Peyer's patch (tissue), 4 donors: ENCODE data around the gene TMEM178B. TPM values are rescaled to one million over a fixed set of nuclear protein-coding genes. Genes with fewer than 3 reads are reported as not detected.
"Not testable (repeated sequence)": the region's sequence is repeated elsewhere in the genome, so short reads cannot be mapped to it uniquely, and the experiment has no call there.

ENCODE experiments used
- DNase-seq, 3 donors: peaks; one replicate each; pipeline ENCODE4 v3.0.0-alpha.2; 2017 to 2019
- H3K27ac ChIP-seq, 4 donors: fragments of 200-600 bp; sonication (generic); one replicate each; pipeline ENCODE4 v1.5.1; 2016 to 2019
- H3K27me3 ChIP-seq, 2 donors: fragments of 200-600 bp; sonication (generic); one replicate each; pipeline ENCODE4 v1.5.1; 2019
- H3K36me3 ChIP-seq, 3 donors: fragments of 200-600 bp; sonication (generic); one replicate each; pipeline ENCODE4 v1.5.1; 2016 to 2019
- H3K4me1 ChIP-seq, 4 donors: fragments of 200-600 bp; sonication (generic); one replicate each; pipeline ENCODE4 v1.5.1; 2016 to 2019
- H3K4me3 ChIP-seq, 4 donors: fragments of 200-600 bp; sonication (generic); 1 replicate in 3 of 4; 2 replicates in 1 of 4; pipeline ENCODE4 v1.5.1; 2016 to 2019; ENCODE audit warnings: mild to moderate bottlenecking in 1 of 4
- H3K9me3 ChIP-seq, 4 donors: fragments of 200-600 bp; sonication (generic); one replicate each; pipeline ENCODE4 v1.5.1; 2016 to 2019; ENCODE audit warnings: mild to moderate bottlenecking in 1 of 4
- CTCF ChIP-seq, 6 experiments: fragments of 450-650 bp in 4 of 6; fragments of 200-600 bp in 2 of 6; sonication (generic) in 1 of 6; IDR thresholded peaks; one replicate each; pipeline ENCODE4 v1.5.1; 2017 to 2019; ENCODE audit warnings: antibody characterized with exemption in 6 of 6, mild to moderate bottlenecking in 3 of 6, moderate library complexity in 1 of 6
- POLR2A ChIP-seq, 2 donors: fragments of 450-650 bp; IDR thresholded peaks; one replicate each; pipeline ENCODE4 v1.5.1; 2017; ENCODE audit warnings: antibody characterized with exemption in 2 of 2, mild to moderate bottlenecking in 2 of 2, moderate library complexity in 2 of 2
- total RNA-seq, 4 donors: library from RNA; depleted of rRNA; stranded (reverse); fragments of >200 nt; gene quantifications; one replicate each; pipeline ENCODE4 v1.1.0, GENCODE V29; 2016

Gene TMEM178B
- total RNA-seq, 4 donors from 2014 or later = under 0.01 to 0.66 (median 0.13) TPM; not detected in 1

- peaks cover 0 to 4% (median 0%) of the 10 kb centered on the region in 4 donors for H3K9me3 ChIP-seq
- no peaks in the 10 kb centered on the region for H3K4me1 ChIP-seq
- no peak overlapping the region for H3K27ac ChIP-seq
- DNase-seq = no peak
- H3K36me3 ChIP-seq = no peaks in the 10 kb centered on the region
- H3K27me3 ChIP-seq = no peaks in the 10 kb centered on the region
- TF ChIP-seq POLR2A (IDR thresholded peaks at IDR 0.05) (no peak), CTCF (IDR thresholded peaks at IDR 0.05) (no peak)
- no peak overlapping the region for H3K4me3 ChIP-seq
Observed at GRCh38 chr7:141053626-141054025, 20.2 kb upstream of the TMEM178B start.

- no peak for DNase-seq
- Histone ChIP-seq H3K4me3 (no peak overlapping the region), H3K27me3 (no peaks in the 10 kb centered on the region), H3K27ac (no peak overlapping the region), H3K36me3 (no peaks in the 10 kb centered on the region), H3K4me1 (no peaks in the 10 kb centered on the region), H3K9me3 (peaks cover 0 to 4% (median 0%) of the 10 kb centered on the region in 4 donors)
- TF ChIP-seq POLR2A (IDR thresholded peaks at IDR 0.05) = no peak
- no peak for TF ChIP-seq CTCF (IDR thresholded peaks at IDR 0.05)
Observed at GRCh38 chr7:141055146-141055545, 18.7 kb upstream of the TMEM178B start.

- TF ChIP-seq CTCF (IDR thresholded peaks at IDR 0.05) (no peak), POLR2A (IDR thresholded peaks at IDR 0.05) (no peak)
- Histone ChIP-seq H3K27me3 (no peaks in the 10 kb centered on the region), H3K36me3 (no peaks in the 10 kb centered on the region), H3K9me3 (peaks cover 0 to 4% (median 0%) of the 10 kb centered on the region in 4 donors), H3K4me3 (no peak overlapping the region), H3K27ac (no peak overlapping the region), H3K4me1 (no peaks in the 10 kb centered on the region)
- DNase-seq = no peak
Observed at GRCh38 chr7:141057788-141058187, 16.1 kb upstream of the TMEM178B start.

- H3K4me1 ChIP-seq = peaks cover 0 to 13% (median 4%) of the 10 kb centered on the region in 4 donors
- H3K36me3 ChIP-seq, H3K4me3 ChIP-seq, H3K9me3 ChIP-seq, H3K27ac ChIP-seq, DNase-seq: not testable (repeated sequence)
- H3K27me3 ChIP-seq = peaks cover 0 to 16% of the 10 kb centered on the region in 2 donors
Observed at GRCh38 chr7:141067856-141068255, 6.0 kb upstream of the TMEM178B start.

GRCh38 chr7:141071260-141071854 lies 2.5 kb upstream of the TMEM178B start:
- TF ChIP-seq CTCF (IDR thresholded peaks at IDR 0.05) (no peak), POLR2A (IDR thresholded peaks at IDR 0.05) (no peak)
- H3K27ac ChIP-seq = no peak overlapping the region
- H3K27me3 ChIP-seq = peaks cover 0 to 27% of the 10 kb centered on the region in 2 donors
- peak in 1 of 3 donors; percentile 48 for DNase-seq
- no peaks in the 10 kb centered on the region for H3K9me3 ChIP-seq
- H3K36me3 ChIP-seq = no peaks in the 10 kb centered on the region
- peaks cover 0 to 33% (median 13%) of the 10 kb centered on the region in 4 donors for H3K4me1 ChIP-seq
- peak overlapping the region; percentile 25 to 52 (median 33) for H3K4me3 ChIP-seq

GRCh38 chr7:141071855-141072547 lies 1.9 kb upstream of the TMEM178B start:
- no peak for DNase-seq
- Histone ChIP-seq H3K9me3 (no peaks in the 10 kb centered on the region), H3K4me3 (peak overlapping the region; percentile 25 to 52 (median 39)), H3K27ac (peak overlapping the region in 1 of 4 donors; percentile 10), H3K36me3 (no peaks in the 10 kb centered on the region), H3K4me1 (peaks cover 0 to 33% (median 13%) of the 10 kb centered on the region in 4 donors), H3K27me3 (peaks cover 0 to 27% of the 10 kb centered on the region in 2 donors)
- no peak for TF ChIP-seq POLR2A (IDR thresholded peaks at IDR 0.05)
- TF ChIP-seq CTCF (IDR thresholded peaks at IDR 0.05) = no peak
